Lung (tissue), 12 donors: ENCODE results near the gene AUTS2. TPM values are rescaled to one million over a fixed set of nuclear protein-coding genes. Genes with fewer than 3 reads are reported as not detected.

Experiments
- ATAC-seq: fragments of 200-7000 bp; cut with Tn5 transposase; one replicate; pipeline ENCODE4 v1.9.1; 2020; ENCODE audit warnings: moderate number of reproducible peaks; ENCODE audit not compliant: insufficient read depth, low FRiP score
- DNase-seq, 3 donors: peaks; one replicate each; pipeline ENCODE4 v3.0.0-alpha.2; 2013 to 2017
- H3K27ac ChIP-seq, 2 donors: one replicate each; pipeline ENCODE4 v1.5.1; 2013; ENCODE audit warnings: mild to moderate bottlenecking in 2 of 2, moderate library complexity in 2 of 2, control low read depth in 1 of 2, inconsistent platforms in 1 of 2, low read depth in 1 of 2, low read length in 1 of 2
- H3K27me3 ChIP-seq, 3 donors: one replicate each; pipeline ENCODE4 v1.5.1; 2013; ENCODE audit warnings: low read length in 2 of 3; ENCODE audit not compliant: control insufficient read depth in 3 of 3, insufficient read depth in 3 of 3
- H3K36me3 ChIP-seq, 4 donors: one replicate each; pipeline ENCODE4 v1.5.1; 2013; ENCODE audit warnings: low read length in 4 of 4, mild to moderate bottlenecking in 1 of 4, moderate library complexity in 1 of 4; ENCODE audit not compliant: control insufficient read depth in 4 of 4, insufficient read depth in 4 of 4
- H3K4me1 ChIP-seq, 5 donors: one replicate each; pipeline ENCODE4 v1.5.1; 2013; ENCODE audit warnings: low read length in 5 of 5, mild to moderate bottlenecking in 2 of 5, moderate library complexity in 1 of 5; ENCODE audit not compliant: control insufficient read depth in 5 of 5, insufficient read depth in 5 of 5
- H3K4me3 ChIP-seq: one replicate; pipeline ENCODE4 v1.5.1; 2013; ENCODE audit warnings: mild to moderate bottlenecking, control low read depth, moderate library complexity
- H3K9ac ChIP-seq, 2 donors: one replicate each; pipeline ENCODE4 v1.5.1; 2013; ENCODE audit warnings: low read length in 2 of 2, control low read depth in 1 of 2; ENCODE audit not compliant: insufficient read depth in 1 of 2
- H3K9me3 ChIP-seq, 4 donors: one replicate each; pipeline ENCODE4 v1.5.1; 2013; ENCODE audit warnings: low read length in 3 of 4, mild to moderate bottlenecking in 1 of 4, moderate library complexity in 1 of 4; ENCODE audit not compliant: control insufficient read depth in 4 of 4, insufficient read depth in 3 of 4
- CTCF ChIP-seq: IDR thresholded peaks from 2 replicates; pipeline ENCODE4 v1.5.1; 2012; ENCODE audit warnings: mild to moderate bottlenecking; ENCODE audit errors: control extremely low read depth, extremely low read depth
- WGBS, 2 donors: extraction: QIAGEN DNeasy Blood & Tissue Kit; methylation state at CpG; one replicate each; pipeline ENCODE4 v1.1.7; 2013; 5-methylcytosine and 5-hydroxymethylcytosine counted together
- polyA plus RNA-seq, 2 donors: library from polyadenylated mRNA; stranded (reverse); fragments of 200-250 nt; gene quantifications; one replicate each; pipeline ENCODE4 v1.2.1, GENCODE V29; 2013
- total RNA-seq, 2 donors: library from RNA; depleted of rRNA in 1 of 2; stranded (reverse); fragments of >200 nt in 1 of 2; gene quantifications; one replicate each; pipeline ENCODE4 v1.2.1, GENCODE V29; 2014 to 2021
- donor health status: control.
- donor health status: control.
- donor health status: Bipolar disorder and iron deficiency.
- donor health status: healthy.
- donor health status: DM: yes; HTN: yes; CAD: no.

AUTS2 gene
- total and polyA plus RNA-seq, 4 donors, result 11.8 to 115 (median 40.6) TPM

DNA sequence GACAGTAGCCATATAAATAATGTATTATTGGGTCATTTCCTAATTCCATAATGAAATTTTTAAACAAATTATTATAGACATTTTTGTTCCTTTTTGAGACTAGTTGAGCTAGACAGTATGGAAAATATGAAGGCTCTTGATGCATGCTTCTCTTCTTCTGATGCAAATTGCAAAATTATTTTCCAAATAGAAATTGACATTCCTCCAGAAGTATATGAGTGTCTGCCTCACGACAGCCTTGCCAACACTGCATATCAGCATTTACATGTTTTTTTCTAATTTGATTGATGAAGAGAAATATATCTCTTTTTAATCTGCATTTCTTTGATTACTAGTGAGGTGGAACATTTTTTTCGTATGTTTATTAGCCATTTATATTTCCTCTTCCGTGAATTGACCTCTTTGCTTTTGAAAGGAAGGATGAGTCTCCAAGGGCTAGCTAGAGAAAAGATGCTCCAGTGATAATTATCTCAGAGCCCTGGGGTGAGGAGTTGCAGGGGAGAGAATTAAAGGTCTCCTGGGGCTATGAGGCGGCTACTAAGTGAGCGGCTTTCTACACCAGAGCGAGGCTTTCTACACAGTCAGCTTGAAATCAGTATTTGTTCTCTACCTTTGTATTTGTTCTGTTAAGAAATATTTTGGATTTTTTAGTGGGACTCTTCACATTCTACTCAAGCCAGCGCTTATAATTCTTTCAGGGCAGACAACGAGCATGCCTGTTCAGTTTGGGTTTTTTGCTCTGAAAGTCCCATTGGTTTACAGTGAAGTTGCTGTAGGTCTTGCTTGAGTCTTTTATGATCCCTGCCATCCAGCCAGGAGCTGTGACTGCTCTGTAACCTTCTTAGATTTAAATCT, 821.5 kb downstream of the AUTS2 start:
- H3K4me1 ChIP-seq, result peaks cover 0 to 8% (median 4%) of the 10 kb centered on the region in 5 donors
- H3K36me3 ChIP-seq, result no peaks in the 10 kb centered on the region
- TF ChIP-seq CTCF, result no peak
- no peak overlapping the region for H3K9ac ChIP-seq
- H3K4me3 ChIP-seq, result no peak overlapping the region
- ATAC-seq, result no peak
- H3K27me3 ChIP-seq, result no peaks in the 10 kb centered on the region
- no peak overlapping the region for H3K27ac ChIP-seq
- no peak for DNase-seq
- WGBS, 2 donors, result 77 to 85% methylated on average over 8 of the region's 8 CpGs
- H3K9me3 ChIP-seq, result no peaks in the 10 kb centered on the region

- Histone ChIP-seq H3K9me3 (no peaks in the 10 kb centered on the region), H3K4me3 (no peak overlapping the region), H3K27ac (no peak overlapping the region), H3K36me3 (no peaks in the 10 kb centered on the region), H3K27me3 (no peaks in the 10 kb centered on the region), H3K9ac (no peak overlapping the region), H3K4me1 (peaks cover 0 to 8% (median 4%) of the 10 kb centered on the region in 5 donors)
- no peak for DNase-seq
- no peak for TF ChIP-seq CTCF
- WGBS, 2 donors, result 90 to 93% methylated on average over 2 of the region's 2 CpGs
- ATAC-seq, result no peak
Measured at GRCh38 chr7:70420381-70420662, 822.0 kb downstream of the AUTS2 start.

- no peak overlapping the region for H3K9ac ChIP-seq
- H3K36me3 ChIP-seq, result no peaks in the 10 kb centered on the region
- H3K27me3 ChIP-seq, result no peaks in the 10 kb centered on the region
- 98% methylated on average over 2 of the region's 2 CpGs for WGBS, 2 donors
- ATAC-seq (no peak), DNase-seq (no peak)
- no peak overlapping the region for H3K27ac ChIP-seq
- no peaks in the 10 kb centered on the region for H3K9me3 ChIP-seq
- peaks cover 0 to 8% (median 4%) of the 10 kb centered on the region in 5 donors for H3K4me1 ChIP-seq
- TF ChIP-seq CTCF, result no peak
- H3K4me3 ChIP-seq, result no peak overlapping the region
Measured at GRCh38 chr7:70421319-70421718, 823.0 kb downstream of the AUTS2 start.
